ENCODE data around the gene CRB2.
"Not testable (repeated sequence)": the region's sequence is repeated elsewhere in the genome, so short reads cannot be mapped to it uniquely, and the experiment has no call there.

CRB2 gene

DNA sequence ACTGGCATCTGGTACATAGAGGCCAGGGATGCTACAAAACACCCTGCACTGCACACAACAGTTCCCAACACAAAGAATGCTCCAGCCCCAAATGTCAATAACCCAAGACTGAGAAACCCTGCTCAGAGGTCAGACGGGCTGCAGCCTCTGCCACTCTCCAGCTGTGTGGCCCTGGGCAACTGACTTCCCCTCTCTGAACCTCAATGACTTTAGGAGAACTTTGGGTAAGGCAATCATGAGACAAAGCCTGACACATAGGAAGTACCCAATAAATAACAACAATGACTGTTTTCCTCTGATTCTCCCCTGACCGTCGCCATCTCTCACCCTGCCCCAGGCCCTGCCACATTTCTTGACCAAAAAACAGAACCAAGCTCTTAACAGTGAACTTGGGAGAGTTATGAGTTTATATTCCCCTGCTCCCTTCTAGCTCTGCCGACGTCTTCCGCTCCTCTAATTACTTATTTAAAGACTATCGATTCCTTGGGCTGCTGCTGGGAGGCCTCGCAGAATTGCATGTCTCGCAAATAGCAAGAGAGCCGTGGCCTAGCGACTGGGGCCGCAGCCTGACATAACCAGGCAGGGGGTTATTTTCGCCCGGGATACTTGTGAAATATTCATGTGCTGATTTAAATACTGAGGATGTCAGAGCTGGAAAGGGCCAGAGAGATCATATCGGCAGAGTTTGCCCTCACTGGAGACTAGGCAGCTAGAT is 24.5 kb upstream of the CRB2 start:
- no peak for ATAC-seq
- TF ChIP-seq ARNTL (CRISPR knock-in tag; IDR thresholded peaks at IDR 0.05; ENCODE audit: borderline replicate concordance, low read depth) (no peak), ZNF565 (CRISPR knock-in tag; conservative IDR thresholded peaks at IDR 0.05; ENCODE audit: low read depth) (no peak), TOX (CRISPR knock-in tag; IDR thresholded peaks at IDR 0.05; ENCODE audit: borderline replicate concordance) (no peak), ZFP3 (CRISPR knock-in tag; IDR thresholded peaks at IDR 0.05) (no peak), SNAI2 (CRISPR knock-in tag; IDR thresholded peaks at IDR 0.05) (no peak), RARB (CRISPR knock-in tag; IDR thresholded peaks at IDR 0.05) (no peak), PPARA (CRISPR knock-in tag; IDR thresholded peaks at IDR 0.05; ENCODE audit: borderline replicate concordance) (no peak), ZNF8 (CRISPR knock-in tag; IDR thresholded peaks at IDR 0.05) (no peak), BACH2 (CRISPR knock-in tag; IDR thresholded peaks at IDR 0.05; ENCODE audit: borderline replicate concordance) (no peak), ESRRG (CRISPR knock-in tag; IDR thresholded peaks at IDR 0.05) (no peak), ZFP30 (CRISPR knock-in tag; IDR thresholded peaks at IDR 0.05) (no peak), GLIS3 (CRISPR knock-in tag; IDR thresholded peaks at IDR 0.05) (no peak), ZNF70 (CRISPR knock-in tag; IDR thresholded peaks at IDR 0.05) (no peak), TCF4 (CRISPR knock-in tag; IDR thresholded peaks at IDR 0.05; ENCODE audit: borderline replicate concordance) (no peak), CSDC2 (CRISPR knock-in tag; IDR thresholded peaks at IDR 0.05) (no peak)
- TF ChIP-seq, protein P1, sequence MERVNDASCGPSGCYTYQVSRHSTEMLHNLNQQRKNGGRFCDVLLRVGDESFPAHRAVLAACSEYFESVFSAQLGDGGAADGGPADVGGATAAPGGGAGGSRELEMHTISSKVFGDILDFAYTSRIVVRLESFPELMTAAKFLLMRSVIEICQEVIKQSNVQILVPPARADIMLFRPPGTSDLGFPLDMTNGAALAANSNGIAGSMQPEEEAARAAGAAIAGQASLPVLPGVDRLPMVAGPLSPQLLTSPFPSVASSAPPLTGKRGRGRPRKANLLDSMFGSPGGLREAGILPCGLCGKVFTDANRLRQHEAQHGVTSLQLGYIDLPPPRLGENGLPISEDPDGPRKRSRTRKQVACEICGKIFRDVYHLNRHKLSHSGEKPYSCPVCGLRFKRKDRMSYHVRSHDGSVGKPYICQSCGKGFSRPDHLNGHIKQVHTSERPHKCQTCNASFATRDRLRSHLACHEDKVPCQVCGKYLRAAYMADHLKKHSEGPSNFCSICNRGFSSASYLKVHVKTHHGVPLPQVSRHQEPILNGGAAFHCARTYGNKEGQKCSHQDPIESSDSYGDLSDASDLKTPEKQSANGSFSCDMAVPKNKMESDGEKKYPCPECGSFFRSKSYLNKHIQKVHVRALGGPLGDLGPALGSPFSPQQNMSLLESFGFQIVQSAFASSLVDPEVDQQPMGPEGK (CRISPR knock-in tag; IDR thresholded peaks at IDR 0.05; ENCODE audit: borderline replicate concordance) = no peak
- TF ChIP-seq, protein P2, sequence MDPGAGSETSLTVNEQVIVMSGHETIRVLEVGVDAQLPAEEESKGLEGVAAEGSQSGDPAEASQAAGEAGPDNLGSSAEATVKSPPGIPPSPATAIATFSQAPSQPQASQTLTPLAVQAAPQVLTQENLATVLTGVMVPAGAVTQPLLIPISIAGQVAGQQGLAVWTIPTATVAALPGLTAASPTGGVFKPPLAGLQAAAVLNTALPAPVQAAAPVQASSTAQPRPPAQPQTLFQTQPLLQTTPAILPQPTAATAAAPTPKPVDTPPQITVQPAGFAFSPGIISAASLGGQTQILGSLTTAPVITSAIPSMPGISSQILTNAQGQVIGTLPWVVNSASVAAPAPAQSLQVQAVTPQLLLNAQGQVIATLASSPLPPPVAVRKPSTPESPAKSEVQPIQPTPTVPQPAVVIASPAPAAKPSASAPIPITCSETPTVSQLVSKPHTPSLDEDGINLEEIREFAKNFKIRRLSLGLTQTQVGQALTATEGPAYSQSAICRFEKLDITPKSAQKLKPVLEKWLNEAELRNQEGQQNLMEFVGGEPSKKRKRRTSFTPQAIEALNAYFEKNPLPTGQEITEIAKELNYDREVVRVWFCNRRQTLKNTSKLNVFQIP (CRISPR knock-in tag; IDR thresholded peaks at IDR 0.05; ENCODE audit: borderline replicate concordance, low read depth) = no peak
- TF ChIP-seq, protein P3, sequence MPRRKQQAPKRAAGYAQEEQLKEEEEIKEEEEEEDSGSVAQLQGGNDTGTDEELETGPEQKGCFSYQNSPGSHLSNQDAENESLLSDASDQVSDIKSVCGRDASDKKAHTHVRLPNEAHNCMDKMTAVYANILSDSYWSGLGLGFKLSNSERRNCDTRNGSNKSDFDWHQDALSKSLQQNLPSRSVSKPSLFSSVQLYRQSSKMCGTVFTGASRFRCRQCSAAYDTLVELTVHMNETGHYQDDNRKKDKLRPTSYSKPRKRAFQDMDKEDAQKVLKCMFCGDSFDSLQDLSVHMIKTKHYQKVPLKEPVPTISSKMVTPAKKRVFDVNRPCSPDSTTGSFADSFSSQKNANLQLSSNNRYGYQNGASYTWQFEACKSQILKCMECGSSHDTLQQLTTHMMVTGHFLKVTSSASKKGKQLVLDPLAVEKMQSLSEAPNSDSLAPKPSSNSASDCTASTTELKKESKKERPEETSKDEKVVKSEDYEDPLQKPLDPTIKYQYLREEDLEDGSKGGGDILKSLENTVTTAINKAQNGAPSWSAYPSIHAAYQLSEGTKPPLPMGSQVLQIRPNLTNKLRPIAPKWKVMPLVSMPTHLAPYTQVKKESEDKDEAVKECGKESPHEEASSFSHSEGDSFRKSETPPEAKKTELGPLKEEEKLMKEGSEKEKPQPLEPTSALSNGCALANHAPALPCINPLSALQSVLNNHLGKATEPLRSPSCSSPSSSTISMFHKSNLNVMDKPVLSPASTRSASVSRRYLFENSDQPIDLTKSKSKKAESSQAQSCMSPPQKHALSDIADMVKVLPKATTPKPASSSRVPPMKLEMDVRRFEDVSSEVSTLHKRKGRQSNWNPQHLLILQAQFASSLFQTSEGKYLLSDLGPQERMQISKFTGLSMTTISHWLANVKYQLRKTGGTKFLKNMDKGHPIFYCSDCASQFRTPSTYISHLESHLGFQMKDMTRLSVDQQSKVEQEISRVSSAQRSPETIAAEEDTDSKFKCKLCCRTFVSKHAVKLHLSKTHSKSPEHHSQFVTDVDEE (CRISPR knock-in tag; IDR thresholded peaks at IDR 0.05) = no peak

DNA sequence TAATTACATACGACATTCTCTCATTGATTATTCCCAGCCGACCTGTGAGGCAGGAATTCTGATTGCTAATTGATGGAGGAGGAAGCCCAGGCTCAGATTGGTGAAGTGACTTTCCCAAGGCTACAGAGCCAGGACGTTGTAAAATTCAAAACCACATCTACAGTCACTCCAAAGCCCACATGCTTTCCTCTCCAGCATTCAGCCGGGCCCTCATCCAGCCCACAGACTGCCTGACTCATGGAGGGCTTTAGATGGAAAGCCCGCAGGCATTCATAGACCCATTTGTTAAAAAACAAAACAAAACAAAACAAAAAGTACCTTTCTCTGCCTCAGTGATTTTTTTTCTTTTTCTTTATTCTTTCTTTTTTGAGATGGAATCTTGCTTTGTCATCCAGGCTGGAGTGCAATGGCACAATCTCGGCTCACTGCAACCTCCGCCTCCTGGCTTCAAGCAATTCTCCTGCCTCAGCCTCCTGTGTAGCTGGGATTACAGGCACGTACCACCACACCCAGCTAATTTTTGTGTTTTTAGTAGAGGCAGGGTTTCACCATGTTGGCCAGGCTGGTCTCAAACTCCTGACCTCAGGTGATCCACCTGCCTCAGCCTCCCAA is 22.8 kb upstream of the CRB2 start:
- not testable (repeated sequence) for ATAC-seq

DNA sequence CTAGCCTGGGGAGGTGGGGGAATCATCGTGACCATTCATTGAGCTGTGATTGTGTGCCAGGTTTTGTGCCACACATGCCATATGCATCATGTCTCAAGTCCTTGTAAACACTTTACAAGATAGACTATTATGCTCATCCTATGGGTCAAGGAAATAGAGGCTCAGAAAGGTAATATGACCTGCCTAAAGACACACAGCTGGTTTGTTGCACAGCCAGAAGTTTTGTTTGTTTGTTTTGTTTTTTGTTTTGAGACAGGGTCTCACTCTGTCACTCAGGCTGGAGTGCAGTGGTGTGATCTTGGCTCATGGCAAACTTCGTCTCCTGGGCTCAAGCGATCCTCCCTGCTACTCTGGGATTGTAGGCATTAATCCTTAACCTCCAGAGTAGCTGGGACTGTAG is 21.4 kb upstream of the CRB2 start:
- ATAC-seq = no peak
- no peak for TF ChIP-seq ZNF70 (CRISPR knock-in tag; IDR thresholded peaks at IDR 0.05)
- TF ChIP-seq, protein P4, sequence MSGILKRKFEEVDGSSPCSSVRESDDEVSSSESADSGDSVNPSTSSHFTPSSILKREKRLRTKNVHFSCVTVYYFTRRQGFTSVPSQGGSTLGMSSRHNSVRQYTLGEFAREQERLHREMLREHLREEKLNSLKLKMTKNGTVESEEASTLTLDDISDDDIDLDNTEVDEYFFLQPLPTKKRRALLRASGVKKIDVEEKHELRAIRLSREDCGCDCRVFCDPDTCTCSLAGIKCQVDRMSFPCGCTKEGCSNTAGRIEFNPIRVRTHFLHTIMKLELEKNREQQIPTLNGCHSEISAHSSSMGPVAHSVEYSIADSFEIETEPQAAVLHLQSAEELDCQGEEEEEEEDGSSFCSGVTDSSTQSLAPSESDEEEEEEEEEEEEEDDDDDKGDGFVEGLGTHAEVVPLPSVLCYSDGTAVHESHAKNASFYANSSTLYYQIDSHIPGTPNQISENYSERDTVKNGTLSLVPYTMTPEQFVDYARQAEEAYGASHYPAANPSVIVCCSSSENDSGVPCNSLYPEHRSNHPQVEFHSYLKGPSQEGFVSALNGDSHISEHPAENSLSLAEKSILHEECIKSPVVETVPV (CRISPR knock-in tag; IDR thresholded peaks at IDR 0.05) = no peak
- TF ChIP-seq CSDC2 (CRISPR knock-in tag; IDR thresholded peaks at IDR 0.05) = no peak
- no peak for TF ChIP-seq ZFP3 (CRISPR knock-in tag; IDR thresholded peaks at IDR 0.05)
- no peak for TF ChIP-seq OSR1 (CRISPR knock-in tag; IDR thresholded peaks at IDR 0.05)
- no peak for TF ChIP-seq TCF4 (CRISPR knock-in tag; IDR thresholded peaks at IDR 0.05; ENCODE audit: borderline replicate concordance)
- no peak for TF ChIP-seq TOX (CRISPR knock-in tag; IDR thresholded peaks at IDR 0.05; ENCODE audit: borderline replicate concordance)
- no peak for TF ChIP-seq ESRRG (CRISPR knock-in tag; IDR thresholded peaks at IDR 0.05)
- no peak for TF ChIP-seq GLIS3 (CRISPR knock-in tag; IDR thresholded peaks at IDR 0.05)
- TF ChIP-seq, protein P3 (CRISPR knock-in tag; IDR thresholded peaks at IDR 0.05) = no peak
- TF ChIP-seq ISL1 (CRISPR knock-in tag; IDR thresholded peaks at IDR 0.05) = no peak
- TF ChIP-seq ZC3H10 (CRISPR knock-in tag; IDR thresholded peaks at IDR 0.05) = no peak
- no peak for TF ChIP-seq ZFP30 (CRISPR knock-in tag; IDR thresholded peaks at IDR 0.05)
- TF ChIP-seq ZNF8 (CRISPR knock-in tag; IDR thresholded peaks at IDR 0.05) = no peak
